Measurements from ENCODE around the gene KDM2A.
A peak's percentile ranks its signal among the peaks of the same experiment; 100 is the strongest.

The KDM2A gene

DNA sequence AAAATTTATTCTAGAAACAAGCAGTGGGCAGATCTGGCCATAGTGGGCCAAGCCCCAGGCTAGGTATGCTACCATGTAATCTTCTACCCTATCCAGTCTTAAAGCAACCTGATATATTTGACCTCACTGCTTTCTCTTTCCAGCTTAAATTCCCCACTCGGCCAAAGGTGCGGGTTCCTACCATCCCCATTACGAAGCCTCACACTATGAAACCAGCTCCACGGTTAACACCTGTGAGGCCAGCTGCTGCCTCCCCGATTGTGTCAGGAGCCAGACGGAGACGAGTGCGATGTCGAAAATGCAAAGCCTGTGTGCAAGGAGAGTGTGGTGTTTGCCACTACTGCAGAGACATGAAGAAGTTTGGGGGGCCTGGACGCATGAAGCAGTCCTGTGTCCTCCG lies 126.0 kb downstream of the KDM2A start:
- no peak for DNase-seq (ENCODE audit: low read depth)
- no peak overlapping the region for H3K4me3 ChIP-seq (ENCODE audit: low read depth, low read length)
- TF ChIP-seq, protein P1, sequence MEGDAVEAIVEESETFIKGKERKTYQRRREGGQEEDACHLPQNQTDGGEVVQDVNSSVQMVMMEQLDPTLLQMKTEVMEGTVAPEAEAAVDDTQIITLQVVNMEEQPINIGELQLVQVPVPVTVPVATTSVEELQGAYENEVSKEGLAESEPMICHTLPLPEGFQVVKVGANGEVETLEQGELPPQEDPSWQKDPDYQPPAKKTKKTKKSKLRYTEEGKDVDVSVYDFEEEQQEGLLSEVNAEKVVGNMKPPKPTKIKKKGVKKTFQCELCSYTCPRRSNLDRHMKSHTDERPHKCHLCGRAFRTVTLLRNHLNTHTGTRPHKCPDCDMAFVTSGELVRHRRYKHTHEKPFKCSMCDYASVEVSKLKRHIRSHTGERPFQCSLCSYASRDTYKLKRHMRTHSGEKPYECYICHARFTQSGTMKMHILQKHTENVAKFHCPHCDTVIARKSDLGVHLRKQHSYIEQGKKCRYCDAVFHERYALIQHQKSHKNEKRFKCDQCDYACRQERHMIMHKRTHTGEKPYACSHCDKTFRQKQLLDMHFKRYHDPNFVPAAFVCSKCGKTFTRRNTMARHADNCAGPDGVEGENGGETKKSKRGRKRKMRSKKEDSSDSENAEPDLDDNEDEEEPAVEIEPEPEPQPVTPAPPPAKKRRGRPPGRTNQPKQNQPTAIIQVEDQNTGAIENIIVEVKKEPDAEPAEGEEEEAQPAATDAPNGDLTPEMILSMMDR (IDR thresholded peaks at IDR 0.05; ENCODE audit: control insufficient read depth, extremely low read depth, insufficient read depth): no peak

DNA sequence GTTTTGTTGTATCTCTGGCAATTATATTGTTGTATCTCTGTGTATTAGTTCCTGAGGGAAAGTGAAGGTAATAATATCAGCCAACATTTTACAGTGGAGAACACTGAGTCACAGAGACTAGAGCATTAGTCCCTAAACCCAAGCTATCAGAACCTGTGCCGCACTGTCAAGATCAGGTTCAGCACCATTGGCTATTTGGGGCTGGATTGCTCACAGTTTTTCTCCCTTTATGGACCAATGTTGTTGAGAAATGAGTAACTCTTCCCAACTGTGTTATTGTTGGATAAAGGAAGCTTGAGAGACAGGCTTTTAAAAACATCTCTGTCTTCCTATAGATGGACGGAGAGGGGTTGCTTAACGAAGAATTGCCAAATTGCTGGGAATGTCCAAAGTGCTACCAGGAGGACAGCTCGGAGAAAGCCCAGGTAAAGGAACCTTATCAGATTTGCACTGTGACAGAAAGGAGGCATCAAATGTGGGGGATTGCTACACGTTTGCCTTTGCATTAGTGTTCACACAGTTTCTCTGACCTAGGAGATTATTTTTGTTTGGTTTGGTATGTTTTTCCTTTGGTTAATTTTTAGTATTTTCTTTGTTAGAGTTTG lies 129.0 kb downstream of the KDM2A start:
- DNase-seq (ENCODE audit: low read depth): no peak
- TF ChIP-seq, protein P1 (IDR thresholded peaks at IDR 0.05; ENCODE audit: control insufficient read depth, extremely low read depth, insufficient read depth): no peak
- H3K4me3 ChIP-seq (ENCODE audit: low read depth, low read length): no peak overlapping the region

DNA sequence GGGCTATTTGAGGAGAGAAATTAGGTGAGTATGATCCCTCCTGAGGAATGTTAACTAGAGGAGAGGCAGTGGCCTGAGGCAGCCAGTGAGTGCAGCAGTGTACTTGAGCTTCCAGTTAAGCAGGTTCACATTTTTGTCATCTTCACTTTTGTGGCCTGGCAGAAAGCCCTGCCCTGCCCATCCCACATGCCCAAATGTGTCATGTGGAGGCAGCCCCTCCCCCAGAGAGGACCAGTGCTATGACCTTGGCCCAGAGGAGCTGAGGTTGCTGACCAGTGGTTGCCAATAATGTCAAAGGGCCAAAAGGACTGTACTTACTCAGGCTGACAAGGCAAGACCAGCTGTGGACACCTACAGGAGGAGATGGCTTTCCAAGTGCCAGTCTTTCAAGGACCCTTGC lies 129.6 kb downstream of the KDM2A start:
- TF ChIP-seq, protein P1 (IDR thresholded peaks at IDR 0.05; ENCODE audit: control insufficient read depth, extremely low read depth, insufficient read depth): no peak
- no peak overlapping the region for H3K4me3 ChIP-seq (ENCODE audit: low read depth, low read length)
- peak; percentile 90 for DNase-seq (ENCODE audit: low read depth)

DNA sequence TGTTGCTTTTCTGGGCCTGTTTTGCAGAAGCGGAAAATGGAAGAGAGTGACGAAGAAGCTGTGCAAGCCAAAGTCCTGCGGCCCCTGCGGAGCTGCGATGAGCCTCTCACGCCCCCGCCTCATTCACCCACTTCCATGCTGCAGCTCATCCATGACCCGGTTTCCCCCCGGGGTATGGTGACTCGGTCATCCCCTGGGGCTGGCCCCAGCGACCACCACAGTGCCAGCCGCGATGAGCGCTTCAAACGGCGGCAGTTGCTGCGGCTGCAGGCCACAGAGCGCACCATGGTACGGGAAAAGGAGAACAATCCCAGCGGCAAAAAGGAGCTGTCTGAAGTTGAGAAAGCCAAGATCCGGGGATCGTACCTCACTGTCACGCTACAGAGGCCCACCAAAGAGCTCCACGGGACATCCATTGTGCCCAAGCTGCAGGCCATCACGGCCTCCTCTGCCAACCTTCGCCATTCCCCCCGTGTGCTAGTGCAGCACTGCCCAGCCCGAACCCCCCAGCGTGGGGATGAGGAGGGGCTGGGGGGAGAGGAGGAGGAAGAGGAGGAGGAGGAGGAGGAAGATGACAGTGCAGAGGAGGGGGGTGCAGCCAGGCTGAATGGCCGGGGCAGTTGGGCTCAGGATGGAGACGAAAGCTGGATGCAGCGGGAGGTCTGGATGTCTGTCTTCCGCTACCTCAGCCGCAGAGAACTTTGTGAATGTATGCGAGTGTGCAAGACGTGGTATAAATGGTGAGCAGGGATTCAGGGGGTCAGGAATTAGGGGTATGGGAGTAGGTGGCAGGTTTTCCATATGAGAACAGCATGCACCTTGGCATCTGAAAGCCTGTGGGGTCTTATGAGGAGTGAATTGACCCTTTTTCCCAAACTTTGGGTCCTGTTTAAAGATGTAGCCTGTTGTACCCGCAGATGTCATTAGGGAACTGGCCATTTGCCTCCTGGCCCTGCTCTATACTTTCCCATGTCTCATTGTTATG lies 131.3 kb downstream of the KDM2A start:
- DNase-seq (ENCODE audit: low read depth): no peak
- TF ChIP-seq, protein P1 (IDR thresholded peaks at IDR 0.05; ENCODE audit: control insufficient read depth, extremely low read depth, insufficient read depth): no peak
- H3K4me3 ChIP-seq (ENCODE audit: low read depth, low read length): no peak overlapping the region

DNA sequence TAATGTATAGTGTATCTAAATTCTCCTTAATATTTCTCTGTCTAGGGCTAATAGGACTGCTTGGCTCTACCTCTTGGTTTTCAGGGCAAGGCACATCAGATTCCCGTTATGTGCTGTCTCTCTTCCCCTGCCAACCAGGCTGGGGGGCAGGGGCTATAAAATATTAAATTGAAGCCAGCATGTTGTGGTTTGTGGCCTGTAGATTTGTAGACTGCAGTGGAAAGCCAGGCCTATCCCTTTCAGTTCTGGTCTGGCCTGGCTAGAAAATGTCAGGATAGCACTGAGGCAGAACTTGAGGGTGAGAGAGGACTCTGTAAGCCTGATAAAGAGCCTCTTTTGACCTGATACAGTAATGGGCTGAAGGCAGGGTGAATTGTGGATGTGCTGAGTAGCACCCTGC lies 132.8 kb downstream of the KDM2A start:
- TF ChIP-seq, protein P1 (IDR thresholded peaks at IDR 0.05; ENCODE audit: control insufficient read depth, extremely low read depth, insufficient read depth): no peak
- DNase-seq (ENCODE audit: low read depth): no peak
- H3K4me3 ChIP-seq (ENCODE audit: low read depth, low read length): no peak overlapping the region

DNA sequence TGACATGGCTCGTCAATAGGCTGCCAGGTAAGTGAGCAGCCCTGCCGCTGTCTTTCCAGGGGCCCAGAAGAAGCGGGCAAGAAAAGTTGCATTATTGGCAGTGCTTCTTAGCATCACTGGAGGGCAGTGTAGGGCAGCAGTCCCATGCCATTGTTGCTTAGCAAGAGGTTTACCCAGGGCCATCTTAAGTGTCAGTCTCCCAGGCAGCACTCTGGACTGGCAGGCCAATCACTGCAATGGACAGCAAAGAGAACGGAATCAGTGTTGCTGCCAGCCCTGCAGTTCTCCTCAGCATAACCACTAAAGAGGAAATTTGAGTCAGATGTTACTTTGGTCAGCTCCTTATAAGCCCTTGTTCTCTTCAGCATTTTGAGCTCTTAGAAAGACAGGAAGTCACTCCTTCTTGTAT lies 133.8 kb downstream of the KDM2A start:
- no peak overlapping the region for H3K4me3 ChIP-seq (ENCODE audit: low read depth, low read length)
- TF ChIP-seq, protein P1 (IDR thresholded peaks at IDR 0.05; ENCODE audit: control insufficient read depth, extremely low read depth, insufficient read depth): peak; percentile 47
- no peak for DNase-seq (ENCODE audit: low read depth)

Data from LNCaP clone FGC (cell line).